NCI-H128 (cell line): ENCODE measurements around the gene LGALS13.

Experiments
- DNase-seq: peaks from one replicate; lab custom pipeline; 2025; ENCODE audit not compliant: unreplicated experiment; lab: John Stamatoyannopoulos, UW

The LGALS13 gene, protein sequence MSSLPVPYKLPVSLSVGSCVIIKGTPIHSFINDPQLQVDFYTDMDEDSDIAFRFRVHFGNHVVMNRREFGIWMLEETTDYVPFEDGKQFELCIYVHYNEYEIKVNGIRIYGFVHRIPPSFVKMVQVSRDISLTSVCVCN

GRCh38 chr19:39602224-39602623 is at the start of gene LGALS13:
LGALS13 (plus strand) TSS chr19:39602524; CDS start chr19:39602569, 45 bp downstream.
- no peak for DNase-seq

- DNase-seq, result no peak
Measured at GRCh38 chr19:39553082-39553652, 49.2 kb upstream of the LGALS13 start.

GRCh38 chr19:39554701-39555311 is 47.5 kb upstream of the LGALS13 start:
- DNase-seq, result no peak

DNA sequence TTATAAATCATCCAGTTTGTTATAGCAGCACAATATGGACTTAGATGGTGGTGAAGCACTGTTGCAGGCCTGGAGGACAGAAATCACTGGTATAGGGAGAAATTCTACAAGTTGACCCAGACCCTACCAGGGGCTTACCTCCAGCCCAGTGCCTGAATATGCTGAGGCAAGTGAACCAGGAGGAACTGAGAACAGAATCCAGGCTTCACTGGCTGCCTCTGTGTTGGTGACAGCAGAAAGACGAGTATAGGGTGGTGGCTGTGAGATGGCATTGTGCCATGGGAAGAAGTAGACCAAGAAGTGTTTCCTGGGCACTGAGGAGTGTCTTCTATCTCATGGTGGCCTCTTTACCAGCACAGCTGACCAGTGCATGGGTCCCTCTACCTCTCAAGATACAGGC is 46.4 kb upstream of the LGALS13 start:
- no peak for DNase-seq

- DNase-seq, result no peak
Measured at GRCh38 chr19:39557811-39558623, 44.3 kb upstream of the LGALS13 start.

GRCh38 chr19:39558624-39559117 is 43.7 kb upstream of the LGALS13 start:
- no peak for DNase-seq

DNA sequence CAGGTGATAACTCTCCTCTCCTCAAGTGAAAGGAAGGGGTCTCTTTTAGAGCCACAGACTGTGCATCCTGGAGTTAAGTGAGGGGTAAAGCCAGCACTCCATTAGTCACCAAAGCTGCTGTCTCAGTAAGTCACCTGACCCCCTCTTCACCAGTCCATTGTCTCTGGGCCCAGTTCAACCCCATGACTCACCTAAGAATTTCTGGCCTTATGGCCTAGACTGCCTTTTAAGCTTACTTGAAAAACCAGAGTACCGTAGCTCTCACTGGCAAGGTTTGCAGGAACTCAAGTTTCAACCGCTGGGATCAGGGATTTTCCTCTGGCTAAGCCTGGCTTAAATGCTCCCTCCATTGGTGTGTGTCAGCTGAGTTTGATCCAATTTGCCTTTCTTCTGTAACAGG is 38.9 kb upstream of the LGALS13 start:
- DNase-seq, result no peak

GRCh38 chr19:39566064-39566463 is 36.3 kb upstream of the LGALS13 start:
- no peak for DNase-seq

GRCh38 chr19:39568604-39569003 is 33.7 kb upstream of the LGALS13 start:
- DNase-seq, result no peak

- no peak for DNase-seq
Measured at GRCh38 chr19:39582442-39582841, 19.9 kb upstream of the LGALS13 start.

DNA sequence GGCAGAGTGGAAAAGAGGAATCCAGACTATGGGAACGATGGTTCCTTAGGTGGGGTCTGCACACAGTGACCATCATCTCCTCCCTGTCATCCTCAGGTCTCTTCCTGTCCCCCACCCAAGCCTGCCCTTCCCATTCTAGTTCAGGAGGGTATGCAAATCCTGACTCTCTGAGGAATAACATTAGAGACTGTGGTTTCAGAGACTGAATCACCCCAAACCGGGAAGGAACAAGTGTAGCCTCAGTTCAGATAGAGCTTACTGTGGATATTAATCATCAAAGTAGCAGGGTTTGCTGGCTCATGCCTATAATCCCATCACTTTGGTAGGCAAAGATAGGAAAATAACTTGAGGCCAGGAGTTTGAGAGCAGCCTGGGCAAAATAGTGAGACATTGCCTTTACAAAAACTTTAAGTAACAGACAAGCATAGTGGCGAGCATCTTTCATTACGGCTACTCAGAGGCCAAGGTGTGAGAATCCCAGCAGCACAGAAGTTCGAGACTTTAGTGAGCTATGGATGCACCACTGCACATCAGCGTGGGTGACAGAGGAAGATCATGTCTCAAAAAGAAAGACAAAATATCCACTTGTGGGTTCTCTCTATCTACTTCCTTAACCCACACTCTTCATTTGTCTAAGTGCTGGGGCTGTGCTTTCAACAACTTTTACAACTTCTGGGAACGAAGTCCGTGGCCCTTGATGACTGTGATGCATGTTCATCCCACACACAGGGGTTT is 19.3 kb upstream of the LGALS13 start:
- DNase-seq, result no peak

DNA sequence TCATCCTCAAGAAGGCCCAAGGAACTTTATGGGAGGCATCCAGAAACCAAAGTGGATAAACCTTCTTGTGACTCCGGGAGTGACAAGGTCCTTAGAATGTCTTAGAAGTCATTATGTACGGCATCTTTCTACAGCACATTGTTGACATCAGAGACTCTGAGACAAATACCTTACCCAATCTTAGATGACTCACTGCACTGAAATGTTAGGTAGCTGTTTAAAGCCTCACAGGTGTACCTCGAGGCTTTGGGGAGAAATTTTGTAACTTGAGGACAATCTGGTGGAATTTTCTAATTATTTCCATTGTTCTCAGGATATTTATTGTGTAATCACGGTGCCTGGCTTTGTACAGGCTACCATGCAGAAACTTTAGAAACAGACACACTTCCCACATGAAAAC is 14.8 kb upstream of the LGALS13 start:
- DNase-seq, result no peak

GRCh38 chr19:39588066-39588465 is 14.3 kb upstream of the LGALS13 start:
- DNase-seq, result no peak

- no peak for DNase-seq
Measured at GRCh38 chr19:39590265-39590664, 12.1 kb upstream of the LGALS13 start.

- DNase-seq, result no peak
Measured at GRCh38 chr19:39592381-39592780, 9.9 kb upstream of the LGALS13 start.

- DNase-seq, result no peak
Measured at GRCh38 chr19:39595950-39596349, 6.4 kb upstream of the LGALS13 start.

- no peak for DNase-seq
Measured at GRCh38 chr19:39596911-39597310, 5.4 kb upstream of the LGALS13 start.

DNA sequence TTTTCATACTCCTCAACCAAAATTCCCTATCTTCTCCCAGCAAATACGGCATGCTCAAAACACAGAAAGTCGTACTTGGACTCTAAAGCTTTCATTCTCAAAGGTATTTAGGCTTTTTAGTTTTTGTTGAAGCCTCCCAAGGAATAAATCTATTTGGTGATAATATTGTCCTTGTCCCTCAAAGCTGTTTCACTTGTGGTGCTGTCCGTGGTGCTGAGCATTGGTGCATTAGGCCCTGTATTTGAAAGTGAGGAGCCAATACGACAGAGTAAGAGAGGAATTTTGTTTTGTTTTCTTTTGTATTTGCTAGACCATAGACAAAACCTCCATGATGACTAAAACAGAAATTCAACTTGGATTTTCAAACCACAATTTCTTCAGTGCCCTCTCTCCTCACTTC is 3.2 kb upstream of the LGALS13 start:
- no peak for DNase-seq

DNA sequence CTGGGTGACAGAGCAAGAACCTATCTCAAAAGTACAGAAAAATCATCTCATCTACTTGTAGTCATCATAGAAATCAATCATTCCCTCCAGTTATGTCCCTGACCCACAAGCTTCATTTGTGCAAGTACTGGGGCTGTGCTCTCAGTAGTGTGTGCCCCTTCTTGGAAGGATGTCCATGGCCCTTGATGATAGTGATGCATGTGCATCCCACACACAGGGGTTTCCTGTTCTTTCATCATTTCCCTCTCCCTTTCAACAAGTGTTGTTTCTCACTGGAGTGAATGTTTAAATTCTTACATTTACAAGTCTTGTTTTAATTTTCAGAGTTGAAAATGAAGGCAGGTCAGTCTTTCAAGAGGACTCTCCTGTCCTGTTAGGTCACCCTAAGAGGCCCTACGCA is 1.5 kb downstream of the LGALS13 start:
- no peak for DNase-seq

GRCh38 chr19:39607021-39607420 is 4.7 kb downstream of the LGALS13 start:
- DNase-seq, result no peak

DNA sequence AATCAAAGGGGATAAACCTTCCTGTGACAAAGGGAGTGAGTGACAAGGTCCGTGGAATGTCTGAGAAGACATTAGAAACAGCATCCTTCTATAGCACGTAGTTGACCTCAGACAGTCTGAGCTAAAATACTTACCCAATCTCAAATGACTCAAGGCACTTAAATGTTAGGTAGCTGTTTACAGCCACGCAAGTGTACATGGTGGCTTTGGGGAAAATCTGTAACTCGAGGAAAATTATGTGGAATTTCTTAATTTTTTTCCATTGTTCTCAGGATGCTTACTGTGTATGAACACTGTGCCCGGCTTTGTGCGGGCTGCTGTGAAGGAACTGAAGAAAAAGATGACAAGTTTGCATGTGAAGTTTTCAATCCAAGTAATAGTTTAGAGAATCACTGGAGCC is 5.2 kb downstream of the LGALS13 start:
- no peak for DNase-seq
